WTC11 (cell line): Measurements from ENCODE around the gene CALHM4. TPM values are rescaled to one million over a fixed set of nuclear protein-coding genes. Genes with fewer than 3 reads are reported as not detected.

Experiments
- ATAC-seq: fragments of 200-7000 bp; cut with Tn5 transposase; 2 replicates; pipeline ENCODE4 v1.10.0; 2021; ENCODE audit warnings: mild to moderate bottlenecking, moderate library complexity
- CTCF ChIA-PET: fragments of 300-600 bp; sonication (Branson Sonifier 250); formaldehyde crosslinking; loops from one replicate; lab custom pipeline; 2021; ENCODE audit warnings: antibody characterized with exemption; lab: Charles Lee
- POLR2A ChIA-PET: fragments of 350-600 bp; sonication (Branson Sonifier 250); formaldehyde crosslinking; loops from one replicate; lab custom pipeline; 2021; ENCODE audit warnings: antibody characterized with exemption; lab: Charles Lee
- DNase-seq: peaks from one replicate; pipeline ENCODE4 v3.0.0; 2021; ENCODE audit warnings: low spot score
- H3K27ac Mint-ChIP-seq: 2 replicates; pipeline ENCODE4 v1.8.0; 2021; ENCODE audit warnings: mixed read lengths
- H3K27me3 Mint-ChIP-seq: 2 replicates; pipeline ENCODE4 v1.8.0; 2021; ENCODE audit warnings: low read depth, mild to moderate bottlenecking, moderate library complexity, mixed read lengths
- H3K36me3 Mint-ChIP-seq: 2 replicates; pipeline ENCODE4 v1.8.0; 2021; ENCODE audit warnings: mixed read lengths
- H3K4me1 Mint-ChIP-seq: 2 replicates; pipeline ENCODE4 v1.8.0; 2022; ENCODE audit warnings: mixed read lengths
- H3K4me3 Mint-ChIP-seq: 2 replicates; pipeline ENCODE4 v1.8.0; 2021; ENCODE audit warnings: mild to moderate bottlenecking, moderate library complexity, mixed read lengths
- H3K9me3 Mint-ChIP-seq: 2 replicates; pipeline ENCODE4 v1.8.0; 2021; ENCODE audit warnings: mixed read lengths
- ATF6 ChIP-seq: sonication (generic); formaldehyde crosslinking; IDR thresholded peaks from 2 replicates; pipeline ENCODE4 v1.8.1; 2023; ENCODE audit warnings: mild to moderate bottlenecking, missing genetic modification reagents
- E2F1 ChIP-seq: sonication (generic); formaldehyde crosslinking; IDR thresholded peaks from 2 replicates; pipeline ENCODE4 v1.8.0; 2022; ENCODE audit warnings: mild to moderate bottlenecking, missing genetic modification reagents
- ELF4 ChIP-seq: sonication (generic); formaldehyde crosslinking; IDR thresholded peaks from 2 replicates; pipeline ENCODE4 v1.8.1; 2022; ENCODE audit warnings: low read depth, mild to moderate bottlenecking, moderate library complexity, missing genetic modification reagents
- FOXK1 ChIP-seq: sonication (generic); formaldehyde crosslinking; IDR thresholded peaks from 2 replicates; pipeline ENCODE4 v1.8.0; 2022; ENCODE audit warnings: mild to moderate bottlenecking, moderate library complexity, missing genetic modification reagents
- GRHL2 ChIP-seq: fragments of 250-450 bp; sonication (Bioruptor Pico); IDR thresholded peaks from 2 replicates; pipeline ENCODE4 v1.8.0; 2022; ENCODE audit warnings: mild to moderate bottlenecking, moderate library complexity; ENCODE audit not compliant: insufficient replicate concordance, severe bottlenecking
- IRF2 ChIP-seq: sonication (generic); formaldehyde crosslinking; IDR thresholded peaks from 2 replicates; pipeline ENCODE4 v1.8.0; 2022; ENCODE audit warnings: low read depth, missing genetic modification reagents, borderline replicate concordance
- MLX ChIP-seq: sonication (generic); formaldehyde crosslinking; IDR thresholded peaks from 2 replicates; pipeline ENCODE4 v1.8.1; 2023; ENCODE audit warnings: mild to moderate bottlenecking, missing genetic modification reagents, moderate library complexity
- NFATC4 ChIP-seq: fragments of 250-450 bp; sonication (Bioruptor Pico); IDR thresholded peaks from 2 replicates; pipeline ENCODE4 v1.9.0; 2021; ENCODE audit warnings: mild to moderate bottlenecking
- NFYB ChIP-seq: sonication (generic); formaldehyde crosslinking; conservative IDR thresholded peaks from 2 replicates; pipeline ENCODE4 v1.8.0; 2022; ENCODE audit warnings: low read depth, missing genetic modification reagents
- PRRX2 ChIP-seq: fragments of 250-450 bp; sonication (Bioruptor Pico); IDR thresholded peaks from 2 replicates; pipeline ENCODE4 v1.8.0; 2021; ENCODE audit warnings: mild to moderate bottlenecking
- SOX15 ChIP-seq: fragments of 250-450 bp; sonication (Bioruptor Pico); IDR thresholded peaks from 2 replicates; pipeline ENCODE4 v1.9.0; 2021; ENCODE audit warnings: mild to moderate bottlenecking
- TEAD4 ChIP-seq: sonication (generic); formaldehyde crosslinking; IDR thresholded peaks from 2 replicates; pipeline ENCODE4 v1.8.0; 2022; ENCODE audit warnings: mild to moderate bottlenecking, missing genetic modification reagents
- ZBTB21 ChIP-seq: sonication (generic); formaldehyde crosslinking; IDR thresholded peaks from 2 replicates; pipeline ENCODE4 v1.8.1; 2023; ENCODE audit warnings: mild to moderate bottlenecking, missing genetic modification reagents, borderline replicate concordance
- ZBTB43 ChIP-seq: sonication (generic); formaldehyde crosslinking; IDR thresholded peaks from 2 replicates; pipeline ENCODE4 v1.8.1; 2023; ENCODE audit warnings: mild to moderate bottlenecking, missing genetic modification reagents
- ZNF138 ChIP-seq: sonication (generic); formaldehyde crosslinking; conservative IDR thresholded peaks from 2 replicates; pipeline ENCODE4 v1.8.1; 2022; ENCODE audit warnings: mild to moderate bottlenecking, moderate library complexity, missing genetic modification reagents
- ZNF317 ChIP-seq: sonication (generic); formaldehyde crosslinking; IDR thresholded peaks from 2 replicates; pipeline ENCODE4 v1.8.1; 2023; ENCODE audit warnings: low read depth, mild to moderate bottlenecking, moderate library complexity, missing genetic modification reagents, borderline replicate concordance
- ZNF416 ChIP-seq: fragments of 250-450 bp; sonication (Bioruptor Pico); IDR thresholded peaks from 2 replicates; pipeline ENCODE4 v1.9.0; 2021; ENCODE audit warnings: mild to moderate bottlenecking, inconsistent platforms
- ZNF671 ChIP-seq: fragments of 250-450 bp; sonication (Bioruptor Pico); IDR thresholded peaks from 2 replicates; pipeline ENCODE4 v1.8.0; 2021; ENCODE audit warnings: mild to moderate bottlenecking
- total RNA-seq: library from RNA; stranded (reverse); gene quantifications from 3 replicates; pipeline ENCODE4 v1.2.3, GENCODE V29; 2021
- TF ChIP-seq, protein P1 (sequence below): fragments of 250-450 bp; sonication (Bioruptor Pico); IDR thresholded peaks from 2 replicates; pipeline ENCODE4 v1.9.0; 2021; ENCODE audit warnings: mild to moderate bottlenecking, borderline replicate concordance
- TF ChIP-seq, protein P2 (sequence below): sonication (generic); formaldehyde crosslinking; IDR thresholded peaks from 2 replicates; pipeline ENCODE4 v1.8.1; 2022; ENCODE audit warnings: missing genetic modification reagents, borderline replicate concordance
- TF ChIP-seq, protein P3 (sequence below): sonication (generic); formaldehyde crosslinking; IDR thresholded peaks from 2 replicates; pipeline ENCODE4 v1.8.0; 2023; ENCODE audit warnings: mild to moderate bottlenecking, missing genetic modification reagents

CALHM4 gene
- total RNA-seq, 1 experiment from 2014 or later = not detected

DNA sequence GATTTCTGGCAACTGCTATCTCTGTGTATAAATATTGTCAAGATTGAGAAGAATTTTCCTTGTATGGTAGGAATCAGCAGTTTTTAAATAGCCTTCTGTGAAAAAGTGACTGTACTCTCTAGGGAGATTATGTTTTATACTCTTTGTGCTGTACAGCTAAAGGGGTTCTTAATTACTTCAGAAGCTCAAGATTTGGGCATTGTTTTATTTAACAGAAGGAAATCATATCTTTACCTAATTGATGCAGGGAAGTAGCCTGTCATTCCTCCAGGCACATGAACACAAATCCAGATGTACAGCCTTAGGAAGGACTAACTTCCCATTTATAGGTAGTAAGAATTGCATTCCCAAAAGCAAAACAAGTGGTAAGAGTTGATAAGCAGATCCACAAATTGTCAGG is 40.8 kb upstream of the CALHM4 start:
- Mint-ChIP-seq H3K4me3 (no peak overlapping the region), H3K36me3 (no peaks in the 10 kb centered on the region), H3K27ac (no peak overlapping the region), H3K4me1 (peaks cover 18% of the 10 kb centered on the region), H3K9me3 (peaks cover 15% of the 10 kb centered on the region), H3K27me3 (no peaks in the 10 kb centered on the region)
- TF ChIP-seq ELF4 (no peak), ZBTB21 (no peak), NFATC4 (CRISPR knock-in tag) (no peak), TEAD4 (CRISPR knock-in tag) (no peak), IRF2 (CRISPR knock-in tag) (no peak), E2F1 (no peak), GRHL2 (CRISPR knock-in tag) (no peak), SOX15 (CRISPR knock-in tag) (no peak), ZNF317 (CRISPR knock-in tag) (no peak)
- TF ChIP-seq, protein P1, sequence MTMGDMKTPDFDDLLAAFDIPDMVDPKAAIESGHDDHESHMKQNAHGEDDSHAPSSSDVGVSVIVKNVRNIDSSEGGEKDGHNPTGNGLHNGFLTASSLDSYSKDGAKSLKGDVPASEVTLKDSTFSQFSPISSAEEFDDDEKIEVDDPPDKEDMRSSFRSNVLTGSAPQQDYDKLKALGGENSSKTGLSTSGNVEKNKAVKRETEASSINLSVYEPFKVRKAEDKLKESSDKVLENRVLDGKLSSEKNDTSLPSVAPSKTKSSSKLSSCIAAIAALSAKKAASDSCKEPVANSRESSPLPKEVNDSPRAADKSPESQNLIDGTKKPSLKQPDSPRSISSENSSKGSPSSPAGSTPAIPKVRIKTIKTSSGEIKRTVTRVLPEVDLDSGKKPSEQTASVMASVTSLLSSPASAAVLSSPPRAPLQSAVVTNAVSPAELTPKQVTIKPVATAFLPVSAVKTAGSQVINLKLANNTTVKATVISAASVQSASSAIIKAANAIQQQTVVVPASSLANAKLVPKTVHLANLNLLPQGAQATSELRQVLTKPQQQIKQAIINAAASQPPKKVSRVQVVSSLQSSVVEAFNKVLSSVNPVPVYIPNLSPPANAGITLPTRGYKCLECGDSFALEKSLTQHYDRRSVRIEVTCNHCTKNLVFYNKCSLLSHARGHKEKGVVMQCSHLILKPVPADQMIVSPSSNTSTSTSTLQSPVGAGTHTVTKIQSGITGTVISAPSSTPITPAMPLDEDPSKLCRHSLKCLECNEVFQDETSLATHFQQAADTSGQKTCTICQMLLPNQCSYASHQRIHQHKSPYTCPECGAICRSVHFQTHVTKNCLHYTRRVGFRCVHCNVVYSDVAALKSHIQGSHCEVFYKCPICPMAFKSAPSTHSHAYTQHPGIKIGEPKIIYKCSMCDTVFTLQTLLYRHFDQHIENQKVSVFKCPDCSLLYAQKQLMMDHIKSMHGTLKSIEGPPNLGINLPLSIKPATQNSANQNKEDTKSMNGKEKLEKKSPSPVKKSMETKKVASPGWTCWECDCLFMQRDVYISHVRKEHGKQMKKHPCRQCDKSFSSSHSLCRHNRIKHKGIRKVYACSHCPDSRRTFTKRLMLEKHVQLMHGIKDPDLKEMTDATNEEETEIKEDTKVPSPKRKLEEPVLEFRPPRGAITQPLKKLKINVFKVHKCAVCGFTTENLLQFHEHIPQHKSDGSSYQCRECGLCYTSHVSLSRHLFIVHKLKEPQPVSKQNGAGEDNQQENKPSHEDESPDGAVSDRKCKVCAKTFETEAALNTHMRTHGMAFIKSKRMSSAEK = no peak
- ChIA-PET POLR2A (no interaction called here), CTCF (interaction anchor here (0.9 to 2.8 kb wide), 8 partner anchors 8 to 244 kb away, joined by 3 to 29 read pairs (median 7); no protein-coding TSS in a partner anchor)
- no peak for ATAC-seq
- DNase-seq = no peak

- Mint-ChIP-seq H3K4me3 (no peak overlapping the region), H3K27me3 (no peaks in the 10 kb centered on the region; the same call in 1 of the 2 replicates), H3K4me1 (peaks cover 18% of the 10 kb centered on the region), H3K36me3 (no peaks in the 10 kb centered on the region), H3K9me3 (peaks cover 12% of the 10 kb centered on the region), H3K27ac (no peak overlapping the region)
- ChIA-PET CTCF (interaction anchor here (0.8 to 1.3 kb wide), 3 partner anchors 13 to 226 kb away, joined by 3 to 4 read pairs (median 4); no protein-coding TSS in a partner anchor), POLR2A (no interaction called here)
- no peak for DNase-seq
- no peak for ATAC-seq
- no peak for TF ChIP-seq SOX15 (CRISPR knock-in tag)
- TF ChIP-seq, protein P2, sequence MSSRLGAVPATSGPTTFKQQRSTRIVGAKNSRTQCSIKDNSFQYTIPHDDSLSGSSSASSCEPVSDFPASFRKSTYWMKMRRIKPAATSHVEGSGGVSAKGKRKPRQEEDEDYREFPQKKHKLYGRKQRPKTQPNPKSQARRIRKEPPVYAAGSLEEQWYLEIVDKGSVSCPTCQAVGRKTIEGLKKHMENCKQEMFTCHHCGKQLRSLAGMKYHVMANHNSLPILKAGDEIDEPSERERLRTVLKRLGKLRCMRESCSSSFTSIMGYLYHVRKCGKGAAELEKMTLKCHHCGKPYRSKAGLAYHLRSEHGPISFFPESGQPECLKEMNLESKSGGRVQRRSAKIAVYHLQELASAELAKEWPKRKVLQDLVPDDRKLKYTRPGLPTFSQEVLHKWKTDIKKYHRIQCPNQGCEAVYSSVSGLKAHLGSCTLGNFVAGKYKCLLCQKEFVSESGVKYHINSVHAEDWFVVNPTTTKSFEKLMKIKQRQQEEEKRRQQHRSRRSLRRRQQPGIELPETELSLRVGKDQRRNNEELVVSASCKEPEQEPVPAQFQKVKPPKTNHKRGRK (CRISPR knock-in tag) = no peak
- no peak for TF ChIP-seq PRRX2 (CRISPR knock-in tag)
- no peak for TF ChIP-seq FOXK1
- no peak for TF ChIP-seq ZNF416
- no peak for TF ChIP-seq ATF6 (CRISPR knock-in tag)
- TF ChIP-seq GRHL2 (CRISPR knock-in tag) = no peak
- TF ChIP-seq NFYB = no peak
- TF ChIP-seq ZNF671 (CRISPR knock-in tag) = no peak
- no peak for TF ChIP-seq ZNF138 (CRISPR knock-in tag)
- no peak for TF ChIP-seq NFATC4 (CRISPR knock-in tag)
- no peak for TF ChIP-seq ZBTB43
- TF ChIP-seq, protein P3, sequence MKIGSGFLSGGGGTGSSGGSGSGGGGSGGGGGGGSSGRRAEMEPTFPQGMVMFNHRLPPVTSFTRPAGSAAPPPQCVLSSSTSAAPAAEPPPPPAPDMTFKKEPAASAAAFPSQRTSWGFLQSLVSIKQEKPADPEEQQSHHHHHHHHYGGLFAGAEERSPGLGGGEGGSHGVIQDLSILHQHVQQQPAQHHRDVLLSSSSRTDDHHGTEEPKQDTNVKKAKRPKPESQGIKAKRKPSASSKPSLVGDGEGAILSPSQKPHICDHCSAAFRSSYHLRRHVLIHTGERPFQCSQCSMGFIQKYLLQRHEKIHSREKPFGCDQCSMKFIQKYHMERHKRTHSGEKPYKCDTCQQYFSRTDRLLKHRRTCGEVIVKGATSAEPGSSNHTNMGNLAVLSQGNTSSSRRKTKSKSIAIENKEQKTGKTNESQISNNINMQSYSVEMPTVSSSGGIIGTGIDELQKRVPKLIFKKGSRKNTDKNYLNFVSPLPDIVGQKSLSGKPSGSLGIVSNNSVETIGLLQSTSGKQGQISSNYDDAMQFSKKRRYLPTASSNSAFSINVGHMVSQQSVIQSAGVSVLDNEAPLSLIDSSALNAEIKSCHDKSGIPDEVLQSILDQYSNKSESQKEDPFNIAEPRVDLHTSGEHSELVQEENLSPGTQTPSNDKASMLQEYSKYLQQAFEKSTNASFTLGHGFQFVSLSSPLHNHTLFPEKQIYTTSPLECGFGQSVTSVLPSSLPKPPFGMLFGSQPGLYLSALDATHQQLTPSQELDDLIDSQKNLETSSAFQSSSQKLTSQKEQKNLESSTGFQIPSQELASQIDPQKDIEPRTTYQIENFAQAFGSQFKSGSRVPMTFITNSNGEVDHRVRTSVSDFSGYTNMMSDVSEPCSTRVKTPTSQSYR (CRISPR knock-in tag) = no peak
- no peak for TF ChIP-seq MLX (CRISPR knock-in tag)
Measured at GRCh38 chr6:116513224-116513875, 40.2 kb upstream of the CALHM4 start.
